GM20000 (cell line): ENCODE results near the gene APOL2.
"Not testable (repeated sequence)": the region's sequence is repeated elsewhere in the genome, so short reads cannot be mapped to it uniquely, and the experiment has no call there.

Source experiments
- DNase-seq: peaks from one replicate; pipeline ENCODE4 v3.0.0; 2012; ENCODE audit warnings: low spot score
- TF ChIP-seq, protein P1 (sequence below): IDR thresholded peaks from 2 replicates; pipeline ENCODE4 v1.5.1; 2012; ENCODE audit warnings: mild to moderate bottlenecking, control low read depth; ENCODE audit errors: extremely low read depth, missing control alignments

APOL2 gene

DNA sequence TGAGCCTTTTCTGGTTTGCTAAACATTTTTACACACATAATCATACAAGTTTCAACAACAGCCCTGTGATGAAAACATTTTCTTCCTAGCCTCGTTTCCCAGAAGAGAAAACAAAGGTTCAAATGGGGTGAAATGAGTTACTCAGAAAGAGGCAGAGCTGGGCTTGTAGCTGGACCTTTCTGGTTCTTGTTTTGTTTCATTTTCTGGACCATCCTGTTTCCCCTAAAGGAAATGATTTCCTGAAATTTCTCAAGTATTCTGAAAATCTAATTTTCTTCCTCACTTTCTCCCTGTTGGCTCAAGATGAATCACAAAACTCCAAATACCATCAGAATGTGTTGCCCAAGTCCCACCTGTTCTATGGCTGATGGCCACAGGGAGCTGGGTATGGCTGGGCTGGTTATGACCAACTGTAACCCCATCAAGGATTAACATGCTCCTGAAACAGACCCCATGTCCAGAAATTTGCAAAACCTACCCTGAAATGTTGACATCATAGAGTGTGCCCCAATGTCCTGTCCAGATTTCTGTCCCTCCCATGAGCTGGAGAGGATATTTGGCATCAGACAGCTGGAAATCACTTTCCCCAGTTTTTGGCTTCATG is 31.1 kb downstream of the APOL2 start:
- TF ChIP-seq, protein P1, sequence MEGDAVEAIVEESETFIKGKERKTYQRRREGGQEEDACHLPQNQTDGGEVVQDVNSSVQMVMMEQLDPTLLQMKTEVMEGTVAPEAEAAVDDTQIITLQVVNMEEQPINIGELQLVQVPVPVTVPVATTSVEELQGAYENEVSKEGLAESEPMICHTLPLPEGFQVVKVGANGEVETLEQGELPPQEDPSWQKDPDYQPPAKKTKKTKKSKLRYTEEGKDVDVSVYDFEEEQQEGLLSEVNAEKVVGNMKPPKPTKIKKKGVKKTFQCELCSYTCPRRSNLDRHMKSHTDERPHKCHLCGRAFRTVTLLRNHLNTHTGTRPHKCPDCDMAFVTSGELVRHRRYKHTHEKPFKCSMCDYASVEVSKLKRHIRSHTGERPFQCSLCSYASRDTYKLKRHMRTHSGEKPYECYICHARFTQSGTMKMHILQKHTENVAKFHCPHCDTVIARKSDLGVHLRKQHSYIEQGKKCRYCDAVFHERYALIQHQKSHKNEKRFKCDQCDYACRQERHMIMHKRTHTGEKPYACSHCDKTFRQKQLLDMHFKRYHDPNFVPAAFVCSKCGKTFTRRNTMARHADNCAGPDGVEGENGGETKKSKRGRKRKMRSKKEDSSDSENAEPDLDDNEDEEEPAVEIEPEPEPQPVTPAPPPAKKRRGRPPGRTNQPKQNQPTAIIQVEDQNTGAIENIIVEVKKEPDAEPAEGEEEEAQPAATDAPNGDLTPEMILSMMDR: no peak
- DNase-seq: no peak

- no peak for DNase-seq
- TF ChIP-seq, protein P1: no peak
These were observed 33.1 kb downstream of the APOL2 start for GRCh38 chr22:36206255-36206654.

GRCh38 chr22:36205573-36205972 is 33.8 kb downstream of the APOL2 start:
- DNase-seq: not testable (repeated sequence)

DNA sequence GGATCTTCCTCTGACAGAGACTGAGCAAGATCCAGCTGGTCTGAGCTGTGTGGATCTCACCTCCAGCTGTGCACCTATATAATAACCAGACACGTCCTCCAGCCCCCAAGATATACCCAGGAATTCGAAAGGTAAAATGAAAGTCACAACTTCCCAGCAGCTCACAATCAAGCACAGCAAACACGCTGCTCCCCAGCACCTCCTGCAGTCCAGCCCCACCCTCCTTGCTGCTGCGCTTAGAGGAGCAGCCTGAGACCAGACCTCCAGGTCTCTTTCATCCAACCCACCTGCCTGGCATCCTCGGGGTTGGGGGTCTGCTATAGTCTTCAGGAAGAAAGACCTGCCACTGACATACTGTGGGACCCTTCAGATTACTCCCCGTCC is 34.7 kb downstream of the APOL2 start:
- TF ChIP-seq, protein P1: no peak
- DNase-seq: no peak

- TF ChIP-seq, protein P1: no peak
- DNase-seq: no peak
These were observed 35.2 kb downstream of the APOL2 start for GRCh38 chr22:36204001-36204631.

DNA sequence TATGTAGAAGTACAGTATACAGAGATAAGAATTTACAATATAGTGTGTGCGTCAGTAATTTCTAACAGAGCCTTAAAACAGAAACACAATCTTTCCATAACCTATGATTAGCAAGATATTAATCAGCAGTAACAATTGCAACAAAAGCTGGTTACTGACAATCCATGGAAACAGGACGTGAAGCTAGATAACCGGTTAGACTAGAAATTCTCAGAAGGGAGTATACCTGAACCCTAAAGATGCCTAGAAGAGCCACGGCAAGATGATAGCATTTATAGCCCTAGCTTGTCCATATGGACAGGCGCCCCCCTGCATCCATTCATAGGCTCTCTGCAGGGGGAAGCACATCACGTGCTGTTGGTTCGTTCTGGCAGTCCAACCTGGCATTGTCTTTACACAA is 35.9 kb downstream of the APOL2 start:
- not testable (repeated sequence) for DNase-seq

GRCh38 chr22:36202906-36203305 is 36.4 kb downstream of the APOL2 start:
- not testable (repeated sequence) for DNase-seq

- TF ChIP-seq, protein P1: no peak
- no peak for DNase-seq
These were observed 37.6 kb downstream of the APOL2 start, which contains the start of gene APOL4 for GRCh38 chr22:36201630-36202319. TSS of gene APOL4 (minus strand) at chr22:36201809. CDS start at chr22:36201734, 75 bp downstream.

DNA sequence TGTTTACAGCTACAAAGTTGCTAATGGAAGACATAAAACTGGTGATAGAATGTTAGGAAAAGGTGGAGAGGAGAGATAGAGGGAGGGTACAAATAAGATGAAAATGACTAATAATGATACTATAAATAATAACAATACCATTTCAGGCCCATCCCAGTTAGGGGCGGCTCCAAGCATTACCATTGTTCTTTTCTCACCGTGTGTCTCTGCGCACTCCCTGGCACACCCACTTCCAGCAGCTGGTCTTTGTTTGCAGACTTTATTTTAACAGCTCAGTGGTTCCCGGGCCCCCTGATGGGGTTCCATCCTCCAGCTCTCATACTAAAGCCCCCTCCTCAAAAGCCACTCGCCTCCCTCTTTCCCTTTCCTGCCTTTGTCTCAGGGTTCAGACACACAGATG is 38.3 kb downstream of the APOL2 start:
- DNase-seq: not testable (repeated sequence)
